ENCODE measurements around the gene SIRPD. TPM values are rescaled to one million over a fixed set of nuclear protein-coding genes. Genes with fewer than 3 reads are reported as not detected.

SIRPD gene
- total RNA-seq, 1 donor from 2014 or later: not detected

GRCh38 chr20:1569415-1569881 is 11.9 kb upstream of the SIRPD start:
- Mint-ChIP-seq H3K36me3 (no peaks in the 10 kb centered on the region), H3K4me1 (peaks cover 4% of the 10 kb centered on the region), H3K4me3 (no peak overlapping the region), H3K27ac (no peak overlapping the region), H3K9me3 (no peaks in the 10 kb centered on the region), H3K27me3 (ENCODE audit: insufficient read depth, low read depth) (peaks cover 8% of the 10 kb centered on the region)
- TF ChIP-seq EZH2phosphoT487 (IDR thresholded peaks at IDR 0.05): no peak
- TF ChIP-seq, protein P1, sequence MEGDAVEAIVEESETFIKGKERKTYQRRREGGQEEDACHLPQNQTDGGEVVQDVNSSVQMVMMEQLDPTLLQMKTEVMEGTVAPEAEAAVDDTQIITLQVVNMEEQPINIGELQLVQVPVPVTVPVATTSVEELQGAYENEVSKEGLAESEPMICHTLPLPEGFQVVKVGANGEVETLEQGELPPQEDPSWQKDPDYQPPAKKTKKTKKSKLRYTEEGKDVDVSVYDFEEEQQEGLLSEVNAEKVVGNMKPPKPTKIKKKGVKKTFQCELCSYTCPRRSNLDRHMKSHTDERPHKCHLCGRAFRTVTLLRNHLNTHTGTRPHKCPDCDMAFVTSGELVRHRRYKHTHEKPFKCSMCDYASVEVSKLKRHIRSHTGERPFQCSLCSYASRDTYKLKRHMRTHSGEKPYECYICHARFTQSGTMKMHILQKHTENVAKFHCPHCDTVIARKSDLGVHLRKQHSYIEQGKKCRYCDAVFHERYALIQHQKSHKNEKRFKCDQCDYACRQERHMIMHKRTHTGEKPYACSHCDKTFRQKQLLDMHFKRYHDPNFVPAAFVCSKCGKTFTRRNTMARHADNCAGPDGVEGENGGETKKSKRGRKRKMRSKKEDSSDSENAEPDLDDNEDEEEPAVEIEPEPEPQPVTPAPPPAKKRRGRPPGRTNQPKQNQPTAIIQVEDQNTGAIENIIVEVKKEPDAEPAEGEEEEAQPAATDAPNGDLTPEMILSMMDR (IDR thresholded peaks at IDR 0.05): no peak
- no peak for TF ChIP-seq EZH2 (IDR thresholded peaks at IDR 0.05)
- DNase-seq (ENCODE audit: low spot score): no peak
- Histone ChIP-seq H3K36me3 (no peaks in the 10 kb centered on the region), H3K27ac (no peak overlapping the region), H3K4me1 (no peaks in the 10 kb centered on the region), H3K9ac (no peak overlapping the region), H3K9me3 (ENCODE audit: low read depth) (no peaks in the 10 kb centered on the region), H3K4me2 (no peak overlapping the region), H3K79me2 (ENCODE audit: low read depth) (no peaks in the 10 kb centered on the region), H3F3A (ENCODE audit: low read depth) (no peaks in the 10 kb centered on the region), H2AFZ (replicated peaks) (no peak overlapping the region), H3K4me3 (no peak overlapping the region), H3K27me3 (no peaks in the 10 kb centered on the region), H4K20me1 (ENCODE audit: low read depth) (no peaks in the 10 kb centered on the region)

GRCh38 chr20:1568163-1568490 is 10.6 kb upstream of the SIRPD start:
- no peaks in the 10 kb centered on the region for H3K4me1 ChIP-seq
- no peak for TF ChIP-seq EZH2 (IDR thresholded peaks at IDR 0.05)
- no peak for TF ChIP-seq EZH2phosphoT487 (IDR thresholded peaks at IDR 0.05)
- TF ChIP-seq, protein P1 (IDR thresholded peaks at IDR 0.05): no peak
- H3K27ac ChIP-seq: no peak overlapping the region
- no peaks in the 10 kb centered on the region for H3K36me3 ChIP-seq
- H3K4me3 ChIP-seq: no peak overlapping the region
- H3K4me2 ChIP-seq: no peak overlapping the region
- Mint-ChIP-seq H3K27ac (no peak overlapping the region), H3K9me3 (peaks cover 4% of the 10 kb centered on the region), H3K4me3 (no peak overlapping the region), H3K4me1 (peaks cover 4% of the 10 kb centered on the region), H3K27me3 (ENCODE audit: insufficient read depth, low read depth) (peaks cover 8% of the 10 kb centered on the region), H3K36me3 (no peaks in the 10 kb centered on the region)
- no peaks in the 10 kb centered on the region for H4K20me1 ChIP-seq (ENCODE audit: low read depth)
- no peaks in the 10 kb centered on the region for H3K79me2 ChIP-seq (ENCODE audit: low read depth)
- no peak overlapping the region for H2AFZ ChIP-seq (replicated peaks)
- no peak for DNase-seq (ENCODE audit: low spot score)
- H3K9me3 ChIP-seq (ENCODE audit: low read depth): no peaks in the 10 kb centered on the region
- H3K27me3 ChIP-seq: no peaks in the 10 kb centered on the region
- no peak overlapping the region for H3K9ac ChIP-seq
- no peaks in the 10 kb centered on the region for H3F3A ChIP-seq (ENCODE audit: low read depth)

DNA sequence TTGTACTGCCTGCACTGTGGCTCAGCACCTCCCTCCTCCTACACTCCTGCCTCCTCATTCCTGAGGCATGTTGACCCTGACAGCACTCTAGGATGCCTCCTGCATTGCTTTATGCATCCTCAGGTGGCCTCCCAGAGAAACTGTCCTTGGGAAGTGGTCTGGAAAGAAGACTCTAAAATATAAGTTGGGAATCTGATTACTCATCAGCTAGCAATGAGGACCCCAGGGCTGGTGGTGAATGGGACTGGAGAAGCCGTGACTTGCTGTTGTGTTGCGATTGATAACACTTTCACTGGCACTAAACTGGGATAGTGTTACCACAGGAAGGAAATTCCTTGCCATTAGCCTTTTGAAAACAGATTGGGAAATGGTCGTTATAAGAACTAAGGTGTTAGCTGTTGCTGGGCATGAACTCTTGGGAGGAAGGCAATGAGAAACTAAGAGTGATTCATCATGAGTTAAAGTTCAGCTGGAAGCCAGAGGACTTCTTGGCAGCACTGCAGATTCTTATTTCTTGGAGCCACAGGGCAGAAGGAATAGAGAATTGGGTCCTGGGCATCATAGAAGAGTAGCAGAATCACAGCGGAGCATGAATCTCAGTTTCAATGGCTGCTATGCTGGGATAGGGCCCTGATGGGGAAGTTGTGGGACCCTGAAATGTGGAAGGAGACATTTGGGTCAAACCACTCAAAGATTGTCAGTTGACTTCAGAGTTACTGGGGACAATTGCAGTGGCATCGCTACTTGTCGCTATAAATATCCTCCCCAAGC is 10.1 kb upstream of the SIRPD start:
- DNase-seq (ENCODE audit: low spot score): no peak
- H3K4me1 ChIP-seq: no peaks in the 10 kb centered on the region

More for the DNA sequence above, 10.1 kb upstream of the SIRPD start:
- H3K27ac ChIP-seq: no peak overlapping the region
- H3K9me3 ChIP-seq (ENCODE audit: low read depth): no peaks in the 10 kb centered on the region
- no peak overlapping the region for H3K4me3 Mint-ChIP-seq
- H3K27me3 ChIP-seq: no peaks in the 10 kb centered on the region
- H3K27me3 Mint-ChIP-seq (ENCODE audit: insufficient read depth, low read depth): peaks cover 8% of the 10 kb centered on the region
- H3K9ac ChIP-seq: no peak overlapping the region
- no peak overlapping the region for H3K4me3 ChIP-seq
- no peaks in the 10 kb centered on the region for H3K36me3 Mint-ChIP-seq
- TF ChIP-seq EZH2 (IDR thresholded peaks at IDR 0.05) (no peak), EZH2phosphoT487 (IDR thresholded peaks at IDR 0.05) (no peak)
- TF ChIP-seq, protein P1 (IDR thresholded peaks at IDR 0.05): no peak
- peaks cover 4% of the 10 kb centered on the region for H3K4me1 Mint-ChIP-seq
- no peaks in the 10 kb centered on the region for H4K20me1 ChIP-seq (ENCODE audit: low read depth)
- H3K9me3 Mint-ChIP-seq: peaks cover 8% of the 10 kb centered on the region
- H3K79me2 ChIP-seq (ENCODE audit: low read depth): no peaks in the 10 kb centered on the region
- no peaks in the 10 kb centered on the region for H3F3A ChIP-seq (ENCODE audit: low read depth)
- no peak overlapping the region for H3K4me2 ChIP-seq
- H3K36me3 ChIP-seq: no peaks in the 10 kb centered on the region
- H3K27ac Mint-ChIP-seq: no peak overlapping the region
- H2AFZ ChIP-seq (replicated peaks): no peak overlapping the region
